Smooth muscle cell (in vitro differentiated cells): Measurements from ENCODE around the gene ELAVL3. TPM values are rescaled to one million over a fixed set of nuclear protein-coding genes. Genes with fewer than 3 reads are reported as not detected.
A peak's percentile ranks its signal among the peaks of the same experiment; 100 is the strongest.

ENCODE experiments used
- DNase-seq: peaks from one replicate; lab custom pipeline; 2025; ENCODE audit not compliant: unreplicated experiment; lab: John Stamatoyannopoulos, UW
- H2AFZ ChIP-seq: fragments of 200-600 bp; sonication (generic); 2 replicates; pipeline ENCODE4 v1.6.0; 2016; ENCODE audit warnings: antibody characterized with exemption, low read depth, mild to moderate bottlenecking
- H3F3A ChIP-seq: fragments of 200-600 bp; sonication (generic); 2 replicates; pipeline ENCODE4 v1.6.0; 2017; ENCODE audit warnings: antibody characterized with exemption, low read depth
- H3K27ac ChIP-seq: fragments of 200-600 bp; sonication (generic); 2 replicates; pipeline ENCODE4 v1.5.1; 2016; ENCODE audit warnings: low read depth, mild to moderate bottlenecking
- H3K27me3 ChIP-seq: fragments of 200-600 bp; sonication (generic); 2 replicates; pipeline ENCODE4 v1.6.1; 2016; ENCODE audit warnings: low read depth, mild to moderate bottlenecking
- H3K36me3 ChIP-seq: fragments of 200-600 bp; sonication (generic); 2 replicates; pipeline ENCODE4 v1.5.1; 2016; ENCODE audit warnings: low read depth
- H3K4me1 ChIP-seq: fragments of 200-600 bp; sonication (generic); 2 replicates; pipeline ENCODE4 v1.5.1; 2016; ENCODE audit warnings: low read depth
- H3K4me2 ChIP-seq: fragments of 200-600 bp; sonication (generic); 2 replicates; pipeline ENCODE4 v1.6.0; 2016; ENCODE audit warnings: mild to moderate bottlenecking
- H3K4me3 ChIP-seq: fragments of 200-600 bp; sonication (generic); 2 replicates; pipeline ENCODE4 v1.5.1; 2016; ENCODE audit warnings: mild to moderate bottlenecking
- H3K79me2 ChIP-seq: fragments of 200-600 bp; sonication (generic); 2 replicates; pipeline ENCODE4 v1.6.0; 2016; ENCODE audit warnings: low read depth, mild to moderate bottlenecking
- H3K9ac ChIP-seq: fragments of 200-600 bp; sonication (generic); 2 replicates; pipeline ENCODE4 v1.6.0; 2016; ENCODE audit warnings: low read depth
- H3K9me3 ChIP-seq: fragments of 200-600 bp; sonication (generic); replicated peaks from 2 replicates; pipeline ENCODE4 v1.5.1; 2016; ENCODE audit warnings: low read depth
- H4K20me1 ChIP-seq: fragments of 200-600 bp; sonication (generic); 2 replicates; pipeline ENCODE4 v1.6.0; 2016; ENCODE audit warnings: low read depth
- CTCF ChIP-seq: fragments of 200-600 bp; sonication (generic); IDR thresholded peaks from 2 replicates; pipeline ENCODE4 v1.5.1; 2017; ENCODE audit warnings: borderline replicate concordance, mild to moderate bottlenecking, antibody characterized with exemption; ENCODE audit not compliant: insufficient read depth, poor library complexity, severe bottlenecking
- WGBS: methylation state at CpG from one replicate; pipeline ENCODE4 v1.1.7; 2016; ENCODE audit warnings: low lambda C conversion rate; 5-methylcytosine and 5-hydroxymethylcytosine counted together
- polyA plus RNA-seq: library from polyadenylated mRNA; unstranded; fragments of >200 nt; fragmentation: Nextera tagmentation; extraction: Ambion mirVana; gene quantifications from 2 replicates; pipeline ENCODE4 v1.2.1, GENCODE V29; 2016
- total RNA-seq: library from RNA; depleted of rRNA; stranded (reverse); fragments of >200 nt; gene quantifications from 2 replicates; pipeline ENCODE4 v1.2.3, GENCODE V29; 2014

ELAVL3 gene
- total and polyA plus RNA-seq, 2 experiments from 2014 or later, result not detected

- peak overlapping the region; percentile 78 for H3K4me3 ChIP-seq
- peak; percentile 84 for DNase-seq
- peaks cover 6% of the 10 kb centered on the region for H3K4me1 ChIP-seq
- no peaks in the 10 kb centered on the region for H3K79me2 ChIP-seq
- H3K36me3 ChIP-seq, result no peaks in the 10 kb centered on the region
- H3K4me2 ChIP-seq, result peak overlapping the region; percentile 87
- H3K27ac ChIP-seq, result peak overlapping the region; percentile 72
- H3K27me3 ChIP-seq, result no peaks in the 10 kb centered on the region
- no peak for TF ChIP-seq CTCF
- peak overlapping the region; percentile 73 for H2AFZ ChIP-seq
- under 1% methylated on average over 7 of the region's 33 CpGs for whole genome bisulfite sequencing
- H3K9ac ChIP-seq, result peak overlapping the region; percentile 92
- H4K20me1 ChIP-seq, result no peaks in the 10 kb centered on the region
- no peaks in the 10 kb centered on the region for H3F3A ChIP-seq
- H3K9me3 ChIP-seq, result no peaks in the 10 kb centered on the region
These were observed 24.2 kb upstream of the ELAVL3 start for GRCh38 chr19:11505032-11505503.

GRCh38 chr19:11504502-11505031 is 23.7 kb upstream of the ELAVL3 start:
- H2AFZ ChIP-seq, result no peak overlapping the region
- no peaks in the 10 kb centered on the region for H4K20me1 ChIP-seq
- peaks cover 6% of the 10 kb centered on the region for H3K4me1 ChIP-seq

GRCh38 chr19:11499890-11500420 is 19.1 kb upstream of the ELAVL3 start:
- no peak for DNase-seq
- H3K9ac ChIP-seq, result no peak overlapping the region
- H2AFZ ChIP-seq, result no peak overlapping the region
- WGBS, result 81% methylated on average over 7 of the region's 7 CpGs
- no peak overlapping the region for H3K4me3 ChIP-seq
- no peaks in the 10 kb centered on the region for H3K27me3 ChIP-seq
- no peak overlapping the region for H3K4me2 ChIP-seq
- H3F3A ChIP-seq, result no peaks in the 10 kb centered on the region
- no peaks in the 10 kb centered on the region for H3K36me3 ChIP-seq
- no peaks in the 10 kb centered on the region for H3K79me2 ChIP-seq
- H4K20me1 ChIP-seq, result no peaks in the 10 kb centered on the region
- H3K4me1 ChIP-seq, result no peaks in the 10 kb centered on the region
- no peak overlapping the region for H3K27ac ChIP-seq
- TF ChIP-seq CTCF, result no peak
- no peaks in the 10 kb centered on the region for H3K9me3 ChIP-seq

More at GRCh38 chr19:11504502-11505031, 23.7 kb upstream of the ELAVL3 start:
- H3K27ac ChIP-seq, result peak overlapping the region; percentile 72
- no peaks in the 10 kb centered on the region for H3K9me3 ChIP-seq
- peak overlapping the region; percentile 92 for H3K9ac ChIP-seq
- no peaks in the 10 kb centered on the region for H3K79me2 ChIP-seq
- no peaks in the 10 kb centered on the region for H3K27me3 ChIP-seq
- DNase-seq, result no peak
- H3F3A ChIP-seq, result no peaks in the 10 kb centered on the region
- no peaks in the 10 kb centered on the region for H3K36me3 ChIP-seq
- TF ChIP-seq CTCF, result no peak
- peak overlapping the region; percentile 78 for H3K4me3 ChIP-seq
- peak overlapping the region; percentile 87 for H3K4me2 ChIP-seq
- 72% methylated on average over 7 of the region's 7 CpGs for WGBS
